Liver (tissue), 9 donors: ENCODE results near the gene TRPM6. TPM values are rescaled to one million over a fixed set of nuclear protein-coding genes. Genes with fewer than 3 reads are reported as not detected.

Experiments used
- DNase-seq: peaks from one replicate; pipeline ENCODE4 v3.0.0-alpha.2; 2017; ENCODE audit warnings: low spot score
- H3K27ac ChIP-seq, 2 donors: one replicate each; pipeline ENCODE4 v1.7.0; 2013; ENCODE audit warnings: inconsistent platforms in 2 of 2, low read length in 2 of 2, control low read depth in 1 of 2, low read depth in 1 of 2, mild to moderate bottlenecking in 1 of 2
- H3K27me3 ChIP-seq, 4 donors: one replicate each; pipeline versions ENCODE4 v1.6.1 to v1.7.0; 2013; ENCODE audit warnings: low read length in 3 of 4, inconsistent platforms in 1 of 4, mild to moderate bottlenecking in 1 of 4, moderate library complexity in 1 of 4; ENCODE audit not compliant: control insufficient read depth in 4 of 4, insufficient read depth in 4 of 4
- H3K36me3 ChIP-seq, 4 donors: one replicate each; pipeline versions ENCODE4 v1.6.1 to v1.7.0; 2013; ENCODE audit warnings: low read length in 3 of 4, mild to moderate bottlenecking in 3 of 4, low read depth in 1 of 4, moderate library complexity in 1 of 4; ENCODE audit not compliant: control insufficient read depth in 4 of 4, insufficient read depth in 3 of 4
- H3K4me1 ChIP-seq, 4 donors: one replicate each; pipeline versions ENCODE4 v1.6.1 to v1.7.0; 2013; ENCODE audit warnings: low read length in 3 of 4, mild to moderate bottlenecking in 3 of 4, moderate library complexity in 1 of 4; ENCODE audit not compliant: control insufficient read depth in 4 of 4, insufficient read depth in 4 of 4
- H3K4me3 ChIP-seq, 3 donors: one replicate each; pipeline versions ENCODE4 v1.6.1 to v1.7.0; 2013; ENCODE audit warnings: low read length in 3 of 3, control low read depth in 1 of 3, low read depth in 1 of 3, mild to moderate bottlenecking in 1 of 3
- H3K9ac ChIP-seq, 2 donors: one replicate each; pipeline ENCODE4 v1.7.0; 2013; ENCODE audit warnings: low read length in 2 of 2, mild to moderate bottlenecking in 2 of 2, moderate library complexity in 2 of 2, control low read depth in 1 of 2, low read depth in 1 of 2
- H3K9me3 ChIP-seq, 4 donors: one replicate each; pipeline versions ENCODE4 v1.6.1 to v1.7.0; 2013; ENCODE audit warnings: low read length in 3 of 4; ENCODE audit not compliant: control insufficient read depth in 4 of 4
- CTCF ChIP-seq: fragments of 150-350 bp; IDR thresholded peaks from 2 replicates; pipeline ENCODE4 v1.5.1; 2017; ENCODE audit warnings: improper control_type of control experiment, low read depth, low read length; ENCODE audit not compliant: missing input control
- EGR1 ChIP-seq, 2 donors: IDR thresholded peaks; 2 replicates each; pipeline ENCODE4 v1.6.1; 2016 to 2018; ENCODE audit warnings: antibody characterized with exemption in 2 of 2, low read depth in 2 of 2
- FOXA1 ChIP-seq: IDR thresholded peaks from 2 replicates; pipeline ENCODE4 v1.6.1; 2016; ENCODE audit warnings: antibody characterized with exemption
- FOXA2 ChIP-seq: IDR thresholded peaks from 2 replicates; pipeline ENCODE4 v1.6.1; 2016; ENCODE audit warnings: antibody characterized with exemption
- GABPA ChIP-seq, 2 donors: IDR thresholded peaks in 1 of 2; conservative IDR thresholded peaks in 1 of 2; 2 replicates each; pipeline ENCODE4 v1.6.1; 2016; ENCODE audit warnings: antibody characterized with exemption in 2 of 2, mild to moderate bottlenecking in 1 of 2, moderate library complexity in 1 of 2
- HNF4A ChIP-seq, 2 donors: conservative IDR thresholded peaks; 2 replicates each; pipeline ENCODE4 v1.6.1; 2016; ENCODE audit warnings: antibody characterized with exemption in 2 of 2, mild to moderate bottlenecking in 2 of 2
- HNF4G ChIP-seq: IDR thresholded peaks from 2 replicates; pipeline ENCODE4 v1.6.1; 2016; ENCODE audit warnings: antibody characterized with exemption
- JUND ChIP-seq, 2 donors: IDR thresholded peaks; 2 replicates each; pipeline ENCODE4 v1.6.1; 2016; ENCODE audit warnings: antibody characterized with exemption in 2 of 2
- MAX ChIP-seq: IDR thresholded peaks from 2 replicates; pipeline ENCODE4 v1.6.1; 2016; ENCODE audit warnings: antibody characterized with exemption
- NR2F2 ChIP-seq: IDR thresholded peaks from 2 replicates; pipeline ENCODE4 v1.6.1; 2016; ENCODE audit warnings: antibody characterized with exemption
- RAD21 ChIP-seq, 2 donors: IDR thresholded peaks; 2 replicates each; pipeline ENCODE4 v1.6.1; 2016; ENCODE audit warnings: antibody characterized with exemption in 2 of 2, mild to moderate bottlenecking in 2 of 2
- REST ChIP-seq: IDR thresholded peaks from 2 replicates; pipeline ENCODE4 v1.6.1; 2016; ENCODE audit warnings: antibody characterized with exemption, mild to moderate bottlenecking
- RXRA ChIP-seq, 2 donors: IDR thresholded peaks; 2 replicates each; pipeline ENCODE4 v1.6.1; 2017 to 2018; ENCODE audit warnings: antibody characterized with exemption in 2 of 2, mild to moderate bottlenecking in 1 of 2
- SP1 ChIP-seq: IDR thresholded peaks from 2 replicates; pipeline ENCODE4 v1.6.1; 2018; ENCODE audit warnings: antibody characterized with exemption, mild to moderate bottlenecking
- TAF1 ChIP-seq: conservative IDR thresholded peaks from 2 replicates; pipeline ENCODE4 v1.6.1; 2016; ENCODE audit warnings: antibody characterized with exemption, mild to moderate bottlenecking
- YY1 ChIP-seq: IDR thresholded peaks from 2 replicates; pipeline ENCODE4 v1.6.1; 2016; ENCODE audit warnings: antibody characterized with exemption, mild to moderate bottlenecking
- WGBS: extraction: QIAGEN DNeasy Blood & Tissue Kit; methylation state at CpG from one replicate; pipeline ENCODE4 v1.1.7; 2013; 5-methylcytosine and 5-hydroxymethylcytosine counted together
- polyA plus RNA-seq, 2 donors: library from polyadenylated mRNA; stranded (reverse) in 1 of 2; unstranded in 1 of 2; fragments of 200-250 nt in 1 of 2; fragments of >200 nt in 1 of 2; fragmentation: Nextera tagmentation in 1 of 2; extraction: Ambion mirVana in 1 of 2; gene quantifications; one replicate each; pipeline versions ENCODE4 v1.2.1 to v1.2.3, GENCODE V29; 2013 to 2015
- total RNA-seq, 2 donors: library from RNA; depleted of rRNA; stranded (reverse); fragments of >200 nt; gene quantifications; one replicate each; pipeline ENCODE4 v1.2.3, GENCODE V29; 2014
- donor health status: healthy.
- donor health status: healthy.
- donor health status: healthy.
- donor health status: healthy.
- donor health status: healthy.

Gene TRPM6
- total RNA-seq (under 1 TPM; 0.14 to 0.67 TPM), polyA plus RNA-seq (under 1 TPM; 0.05 to 0.07 TPM)

- 3% methylated on average over 64 of the region's 64 CpGs for WGBS
- Histone ChIP-seq H3K4me3 (peak within 1 kb of the TSS; percentile 55 to 67 (median 55)), H3K36me3 (no peaks in the 10 kb centered on the region), H3K9me3 (no peaks in the 10 kb centered on the region), H3K9ac (no peak within 1 kb of the TSS), H3K4me1 (peaks cover 5 to 12% (median 7%) of the 10 kb centered on the region in 4 donors), H3K27me3 (no peaks in the 10 kb centered on the region), H3K27ac (peak within 1 kb of the TSS; percentile 3 to 56)
- DNase-seq: peak; percentile 61
- TF ChIP-seq NR2F2 (no peak), FOXA1 (no peak), MAX (peak; percentile 19), RAD21 (IDR thresholded peaks at IDR 0.05) (peak in 1 of 2 donors; percentile 7)
Observed at GRCh38 chr9:74887041-74887980, at the start of gene TRPM6. Gene TRPM6 (minus strand): TSS chr9:74887921. CDS start chr9:74887856, 65 bp downstream.

- Histone ChIP-seq H3K27me3 (no peaks in the 10 kb centered on the region), H3K9me3 (peaks cover 0 to 8% (median 4%) of the 10 kb centered on the region in 4 donors), H3K9ac (no peak overlapping the region), H3K36me3 (no peaks in the 10 kb centered on the region), H3K4me1 (no peaks in the 10 kb centered on the region), H3K4me3 (no peak overlapping the region), H3K27ac (no peak overlapping the region)
- 88% methylated on average over 8 of the region's 8 CpGs for WGBS
- no peak for DNase-seq
- TF ChIP-seq EGR1 (IDR thresholded peaks at IDR 0.05; ENCODE audit: low read depth in 2 of 2) (no peak), RXRA (IDR thresholded peaks at IDR 0.05) (no peak), REST (no peak), SP1 (no peak), HNF4G (no peak), YY1 (no peak), MAX (no peak), RAD21 (IDR thresholded peaks at IDR 0.05) (no peak), FOXA1 (no peak), GABPA (IDR thresholded peaks at IDR 0.05 in 1 of 2, conservative IDR thresholded peaks at IDR 0.05 in 1 of 2) (no peak), CTCF (no peak), JUND (IDR thresholded peaks at IDR 0.05) (no peak), TAF1 (no peak), FOXA2 (no peak), HNF4A (conservative IDR thresholded peaks at IDR 0.05) (no peak)
Observed at GRCh38 chr9:74935008-74935407, 47.3 kb upstream of the TRPM6 start.
